Activated gamma-delta T cell treated with anti-CD3 and anti-CD28 coated beads, Interleukin-2, amount 50 U/mL, for 16 hours (primary cell): ENCODE data around the gene SEC14L5.

Source experiments
- DNase-seq: peaks from one replicate; pipeline ENCODE4 v3.0.0-alpha.2; 2020; ENCODE audit warnings: low read depth

Gene SEC14L5

GRCh38 chr16:4931381-4931780 is 26.7 kb upstream of the SEC14L5 start:
- DNase-seq: no peak

- no peak for DNase-seq
Measured at GRCh38 chr16:4933433-4933832, 24.7 kb upstream of the SEC14L5 start.

- no peak for DNase-seq
Measured at GRCh38 chr16:4933871-4934395, 24.2 kb upstream of the SEC14L5 start.

GRCh38 chr16:4934591-4934990 is 23.5 kb upstream of the SEC14L5 start:
- no peak for DNase-seq

GRCh38 chr16:4935241-4935855 is 22.8 kb upstream of the SEC14L5 start:
- no peak for DNase-seq

GRCh38 chr16:4936181-4936990 is 21.7 kb upstream of the SEC14L5 start:
- DNase-seq: no peak

GRCh38 chr16:4936991-4937781 is 20.9 kb upstream of the SEC14L5 start, which contains the start of gene PPL:
Gene PPL, minus strand, starts transcription at chr16:4937148. Its CDS starts 103 bp downstream, at chr16:4937045.
- DNase-seq: no peak

GRCh38 chr16:4937782-4938682 is 20.1 kb upstream of the SEC14L5 start:
- no peak for DNase-seq

GRCh38 chr16:4938683-4939030 is 19.5 kb upstream of the SEC14L5 start:
- DNase-seq: no peak

GRCh38 chr16:4940719-4941118 is 17.4 kb upstream of the SEC14L5 start:
- DNase-seq: no peak

GRCh38 chr16:4942481-4942880 is 15.6 kb upstream of the SEC14L5 start:
- DNase-seq: no peak

- no peak for DNase-seq
Measured at GRCh38 chr16:4944333-4945281, 13.5 kb upstream of the SEC14L5 start.

GRCh38 chr16:4945560-4946502 is 12.3 kb upstream of the SEC14L5 start:
- DNase-seq: no peak

- no peak for DNase-seq
Measured at GRCh38 chr16:4946917-4947316, 11.2 kb upstream of the SEC14L5 start.

- no peak for DNase-seq
Measured at GRCh38 chr16:4947722-4948503, 10.2 kb upstream of the SEC14L5 start.

GRCh38 chr16:4948903-4949766 is 9.0 kb upstream of the SEC14L5 start:
- DNase-seq: no peak

GRCh38 chr16:4949986-4950385 is 8.1 kb upstream of the SEC14L5 start:
- no peak for DNase-seq
